Duodenal mucosa (tissue), 2 donors: Measurements from ENCODE around the gene ZBTB1.

Source experiments
- H3K27ac ChIP-seq: one replicate; pipeline ENCODE4 v1.7.0; 2013; ENCODE audit warnings: low read depth, low read length
- H3K27me3 ChIP-seq, 2 donors: one replicate each; pipeline ENCODE4 v1.7.0; 2013; ENCODE audit warnings: low read length in 2 of 2, control low read depth in 1 of 2; ENCODE audit not compliant: insufficient read depth in 2 of 2, control insufficient read depth in 1 of 2
- H3K36me3 ChIP-seq, 2 donors: one replicate each; pipeline ENCODE4 v1.7.0; 2013; ENCODE audit warnings: low read length in 2 of 2, control low read depth in 1 of 2; ENCODE audit not compliant: insufficient read depth in 2 of 2, control insufficient read depth in 1 of 2
- H3K4me1 ChIP-seq, 2 donors: one replicate each; pipeline ENCODE4 v1.7.0; 2013; ENCODE audit warnings: low read length in 2 of 2, control low read depth in 1 of 2; ENCODE audit not compliant: insufficient read depth in 2 of 2, control insufficient read depth in 1 of 2
- H3K4me3 ChIP-seq, 2 donors: one replicate each; pipeline ENCODE4 v1.7.0; 2013; ENCODE audit warnings: low read length in 2 of 2, low read depth in 1 of 2
- H3K9ac ChIP-seq, 2 donors: one replicate each; pipeline ENCODE4 v1.7.0; 2013; ENCODE audit warnings: low read length in 2 of 2, low read depth in 1 of 2
- H3K9me3 ChIP-seq, 2 donors: one replicate each; pipeline ENCODE4 v1.7.0; 2013; ENCODE audit warnings: low read length in 2 of 2, control low read depth in 1 of 2; ENCODE audit not compliant: control insufficient read depth in 1 of 2

ZBTB1 gene

DNA sequence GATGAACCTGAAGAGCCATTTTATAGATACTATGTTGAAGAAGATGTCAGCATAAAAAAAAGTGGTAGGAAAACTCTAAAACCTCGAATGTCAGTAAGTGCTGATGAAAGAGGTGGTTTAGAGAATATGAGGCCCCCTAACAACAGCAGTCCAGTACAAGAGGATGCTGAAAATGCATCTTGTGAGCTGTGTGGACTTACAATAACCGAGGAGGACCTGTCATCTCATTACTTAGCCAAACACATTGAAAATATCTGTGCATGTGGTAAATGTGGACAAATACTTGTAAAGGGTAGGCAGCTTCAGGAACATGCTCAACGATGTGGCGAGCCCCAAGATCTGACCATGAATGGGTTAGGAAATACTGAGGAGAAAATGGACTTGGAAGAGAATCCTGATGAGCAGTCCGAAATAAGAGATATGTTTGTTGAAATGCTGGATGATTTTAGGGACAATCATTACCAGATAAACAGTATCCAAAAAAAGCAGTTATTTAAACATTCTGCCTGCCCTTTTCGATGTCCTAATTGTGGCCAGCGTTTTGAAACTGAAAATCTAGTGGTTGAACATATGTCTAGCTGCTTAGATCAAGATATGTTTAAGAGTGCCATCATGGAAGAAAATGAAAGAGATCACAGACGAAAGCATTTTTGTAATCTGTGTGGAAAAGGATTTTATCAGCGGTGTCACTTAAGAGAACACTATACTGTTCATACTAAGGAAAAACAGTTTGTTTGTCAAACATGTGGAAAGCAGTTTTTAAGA, 18.2 kb downstream of the ZBTB1 start:
- no peaks in the 10 kb centered on the region for H3K27me3 ChIP-seq
- H3K4me1 ChIP-seq = peaks cover 0 to 3% of the 10 kb centered on the region in 2 donors
- no peak overlapping the region for H3K9ac ChIP-seq
- peaks cover 7 to 22% of the 10 kb centered on the region in 2 donors for H3K36me3 ChIP-seq
- no peak overlapping the region for H3K27ac ChIP-seq
- no peaks in the 10 kb centered on the region for H3K9me3 ChIP-seq
- no peak overlapping the region for H3K4me3 ChIP-seq

DNA sequence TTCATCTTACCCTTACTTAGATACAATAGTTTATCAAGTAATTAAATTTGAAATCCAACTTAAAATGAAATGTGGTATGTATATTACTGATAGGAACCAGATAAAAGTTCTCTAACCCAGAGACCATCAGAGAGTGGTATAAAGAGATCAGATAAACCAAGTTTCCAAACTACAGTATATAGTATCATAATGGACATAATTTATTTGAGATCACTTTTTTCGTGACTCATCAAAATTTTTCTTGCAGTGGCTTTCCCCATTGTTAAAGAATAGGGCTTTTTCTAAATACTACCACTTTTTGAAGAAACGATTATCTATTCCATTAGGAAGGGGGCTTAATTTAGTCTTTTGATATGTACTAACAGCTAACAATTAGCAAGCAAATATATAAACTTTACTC, 20.8 kb downstream of the ZBTB1 start:
- peaks cover 0 to 3% of the 10 kb centered on the region in 2 donors for H3K4me1 ChIP-seq
- peaks cover 7 to 22% of the 10 kb centered on the region in 2 donors for H3K36me3 ChIP-seq
- no peak overlapping the region for H3K27ac ChIP-seq
- H3K9ac ChIP-seq = no peak overlapping the region
- no peaks in the 10 kb centered on the region for H3K27me3 ChIP-seq
- H3K4me3 ChIP-seq = no peak overlapping the region
- no peaks in the 10 kb centered on the region for H3K9me3 ChIP-seq

DNA sequence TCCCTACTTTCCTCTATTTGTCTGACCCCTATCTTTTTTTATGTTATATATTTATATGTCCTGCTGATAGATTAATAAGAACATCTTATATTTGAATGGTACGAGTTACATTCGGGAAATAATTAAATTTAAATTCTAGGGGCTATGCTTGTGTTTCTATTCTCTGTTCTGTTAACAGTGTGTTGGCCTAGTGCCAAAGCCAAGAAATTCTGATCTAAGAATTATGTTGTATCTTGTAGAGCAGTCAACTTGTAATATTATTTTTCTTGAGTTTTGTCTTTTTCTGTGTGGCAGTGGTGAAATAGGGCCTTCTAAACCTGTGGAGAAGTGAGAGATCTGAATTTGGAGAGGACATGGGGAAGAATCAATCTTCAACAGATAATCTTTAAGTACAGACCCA, 27.0 kb downstream of the ZBTB1 start:
- Histone ChIP-seq H3K27ac (no peak overlapping the region), H3K9me3 (no peaks in the 10 kb centered on the region), H3K9ac (no peak overlapping the region), H3K4me3 (no peak overlapping the region), H3K4me1 (no peaks in the 10 kb centered on the region), H3K27me3 (no peaks in the 10 kb centered on the region), H3K36me3 (no peaks in the 10 kb centered on the region)

DNA sequence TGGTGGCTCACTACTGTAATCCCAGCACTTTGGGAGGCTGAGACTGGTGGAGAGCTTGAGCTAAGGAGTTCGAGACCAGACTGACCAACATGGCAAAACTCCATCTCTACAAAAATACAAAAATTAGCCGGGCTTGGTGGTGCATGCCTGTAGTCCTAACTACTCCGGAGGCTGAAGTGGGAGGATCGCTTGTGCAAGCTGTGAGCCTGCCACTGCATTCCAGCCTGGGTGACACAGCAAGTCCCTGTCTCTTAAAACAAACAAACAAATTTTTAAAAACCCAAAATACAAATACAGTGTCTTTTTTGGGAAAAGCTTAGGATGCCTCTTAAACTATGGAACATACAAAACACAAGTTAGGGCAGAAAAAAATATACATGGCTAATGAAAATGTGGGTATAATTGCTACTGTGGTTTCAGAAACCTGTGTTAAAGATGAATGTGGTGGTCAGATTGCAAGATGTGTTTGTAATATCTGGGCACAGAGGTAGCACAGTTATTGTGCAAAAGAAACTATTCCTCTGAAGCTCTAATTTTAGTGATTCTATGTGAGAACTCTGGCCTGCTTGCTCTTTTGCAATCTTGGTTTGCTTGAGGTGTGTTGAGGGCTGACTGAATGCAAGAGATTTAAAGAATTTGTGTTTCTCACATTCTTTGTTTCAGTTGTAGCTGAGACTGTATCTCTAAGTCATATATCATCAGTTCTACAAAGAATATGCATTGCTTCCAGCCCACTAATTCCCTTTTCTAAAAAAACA, 32.1 kb downstream of the ZBTB1 start:
- Histone ChIP-seq H3K27me3 (peaks cover 3 to 5% of the 10 kb centered on the region in 2 donors), H3K36me3 (no peaks in the 10 kb centered on the region), H3K9me3 (peaks cover 5 to 7% of the 10 kb centered on the region in 2 donors), H3K9ac (no peak overlapping the region), H3K4me1 (peaks cover 5 to 12% of the 10 kb centered on the region in 2 donors), H3K27ac (no peak overlapping the region), H3K4me3 (no peak overlapping the region)

DNA sequence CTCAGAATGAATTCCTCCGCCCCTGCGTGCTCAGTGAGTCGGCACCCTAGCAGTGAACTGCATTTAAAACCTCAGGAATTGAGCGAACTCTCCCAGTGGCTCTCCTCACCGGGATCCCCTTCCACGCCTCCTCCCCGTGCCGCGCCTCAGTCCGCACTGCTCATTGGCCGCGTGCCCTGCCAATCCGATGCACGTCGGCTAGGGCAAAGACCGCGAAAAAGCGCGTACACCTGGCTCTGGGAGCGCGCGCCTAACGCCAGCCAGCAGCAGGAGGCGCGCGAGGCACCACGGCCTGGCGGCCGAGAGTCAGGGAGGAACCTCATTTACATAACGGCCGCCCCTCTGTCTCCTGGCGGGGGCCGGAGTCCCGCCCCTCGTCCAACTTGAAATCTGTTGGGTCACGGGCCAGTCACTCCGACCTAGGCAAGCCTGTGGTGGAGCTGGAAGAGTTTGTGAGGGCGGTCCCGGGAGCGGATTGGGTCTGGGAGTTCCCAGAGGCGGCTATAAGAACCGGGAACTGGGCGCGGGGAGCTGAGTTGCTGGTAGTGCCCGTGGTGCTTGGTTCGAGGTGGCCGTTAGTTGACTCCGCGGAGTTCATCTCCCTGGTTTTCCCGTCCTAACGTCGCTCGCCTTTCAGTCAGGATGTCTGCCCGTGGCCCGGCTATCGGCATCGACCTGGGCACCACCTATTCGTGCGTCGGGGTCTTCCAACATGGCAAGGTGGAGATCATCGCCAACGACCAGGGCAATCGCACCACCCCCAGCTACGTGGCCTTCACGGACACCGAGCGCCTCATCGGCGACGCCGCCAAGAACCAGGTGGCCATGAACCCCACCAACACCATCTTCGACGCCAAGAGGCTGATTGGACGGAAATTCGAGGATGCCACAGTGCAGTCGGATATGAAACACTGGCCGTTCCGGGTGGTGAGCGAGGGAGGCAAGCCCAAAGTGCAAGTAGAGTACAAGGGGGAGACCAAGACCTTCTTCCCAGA, 35.9 kb downstream of the ZBTB1 start, which contains the start of gene HSPA2:
Gene HSPA2 (plus strand): TSS at position 534 of the 995 bp plus-strand sequence. CDS start 109 bp downstream, at position 643.
- Histone ChIP-seq H3K36me3 (no peaks in the 10 kb centered on the region), H3K27ac (peak within 1 kb of the TSS; percentile 81), H3K9me3 (peaks cover 5 to 7% of the 10 kb centered on the region in 2 donors), H3K4me1 (peaks cover 5 to 19% of the 10 kb centered on the region in 2 donors), H3K4me3 (peak within 1 kb of the TSS; percentile 81 to 82), H3K9ac (peak within 1 kb of the TSS; percentile 73 to 80), H3K27me3 (peaks cover 3 to 12% of the 10 kb centered on the region in 2 donors)

DNA sequence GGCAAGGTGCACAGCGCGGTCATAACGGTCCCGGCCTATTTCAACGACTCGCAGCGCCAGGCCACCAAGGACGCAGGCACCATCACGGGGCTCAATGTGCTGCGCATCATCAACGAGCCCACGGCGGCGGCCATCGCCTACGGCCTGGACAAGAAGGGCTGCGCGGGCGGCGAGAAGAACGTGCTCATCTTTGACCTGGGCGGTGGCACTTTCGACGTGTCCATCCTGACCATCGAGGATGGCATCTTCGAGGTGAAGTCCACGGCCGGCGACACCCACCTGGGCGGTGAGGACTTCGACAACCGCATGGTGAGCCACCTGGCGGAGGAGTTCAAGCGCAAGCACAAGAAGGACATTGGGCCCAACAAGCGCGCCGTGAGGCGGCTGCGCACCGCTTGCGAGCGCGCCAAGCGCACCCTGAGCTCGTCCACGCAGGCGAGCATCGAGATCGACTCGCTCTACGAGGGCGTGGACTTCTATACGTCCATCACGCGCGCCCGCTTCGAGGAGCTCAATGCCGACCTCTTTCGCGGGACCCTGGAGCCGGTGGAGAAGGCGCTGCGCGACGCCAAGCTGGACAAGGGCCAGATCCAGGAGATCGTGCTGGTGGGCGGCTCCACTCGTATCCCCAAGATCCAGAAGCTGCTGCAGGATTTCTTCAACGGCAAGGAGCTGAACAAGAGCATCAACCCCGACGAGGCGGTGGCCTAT, 36.8 kb downstream of the ZBTB1 start:
- Histone ChIP-seq H3K27ac (no peak overlapping the region), H3K9ac (no peak overlapping the region), H3K4me3 (peak overlapping the region; percentile 81 to 82), H3K36me3 (no peaks in the 10 kb centered on the region), H3K27me3 (peaks cover 3 to 12% of the 10 kb centered on the region in 2 donors), H3K9me3 (peaks cover 5 to 7% of the 10 kb centered on the region in 2 donors), H3K4me1 (peaks cover 5 to 19% of the 10 kb centered on the region in 2 donors)

DNA sequence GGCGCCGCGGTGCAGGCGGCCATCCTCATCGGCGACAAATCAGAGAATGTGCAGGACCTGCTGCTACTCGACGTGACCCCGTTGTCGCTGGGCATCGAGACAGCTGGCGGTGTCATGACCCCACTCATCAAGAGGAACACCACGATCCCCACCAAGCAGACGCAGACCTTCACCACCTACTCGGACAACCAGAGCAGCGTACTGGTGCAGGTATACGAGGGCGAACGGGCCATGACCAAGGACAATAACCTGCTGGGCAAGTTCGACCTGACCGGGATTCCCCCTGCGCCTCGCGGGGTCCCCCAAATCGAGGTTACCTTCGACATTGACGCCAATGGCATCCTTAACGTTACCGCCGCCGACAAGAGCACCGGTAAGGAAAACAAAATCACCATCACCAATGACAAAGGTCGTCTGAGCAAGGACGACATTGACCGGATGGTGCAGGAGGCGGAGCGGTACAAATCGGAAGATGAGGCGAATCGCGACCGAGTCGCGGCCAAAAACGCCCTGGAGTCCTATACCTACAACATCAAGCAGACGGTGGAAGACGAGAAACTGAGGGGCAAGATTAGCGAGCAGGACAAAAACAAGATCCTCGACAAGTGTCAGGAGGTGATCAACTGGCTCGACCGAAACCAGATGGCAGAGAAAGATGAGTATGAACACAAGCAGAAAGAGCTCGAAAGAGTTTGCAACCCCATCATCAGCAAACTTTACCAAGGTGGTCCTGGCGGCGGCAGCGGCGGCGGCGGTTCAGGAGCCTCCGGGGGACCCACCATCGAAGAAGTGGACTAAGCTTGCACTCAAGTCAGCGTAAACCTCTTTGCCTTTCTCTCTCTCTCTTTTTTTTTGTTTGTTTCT, 37.6 kb downstream of the ZBTB1 start:
- no peak overlapping the region for H3K27ac ChIP-seq
- peaks cover 5 to 7% of the 10 kb centered on the region in 2 donors for H3K9me3 ChIP-seq
- peak overlapping the region; percentile 53 to 62 for H3K4me3 ChIP-seq
- H3K36me3 ChIP-seq = no peaks in the 10 kb centered on the region
- no peak overlapping the region for H3K9ac ChIP-seq
- H3K4me1 ChIP-seq = peaks cover 5 to 19% of the 10 kb centered on the region in 2 donors
- H3K27me3 ChIP-seq = peaks cover 3 to 12% of the 10 kb centered on the region in 2 donors

DNA sequence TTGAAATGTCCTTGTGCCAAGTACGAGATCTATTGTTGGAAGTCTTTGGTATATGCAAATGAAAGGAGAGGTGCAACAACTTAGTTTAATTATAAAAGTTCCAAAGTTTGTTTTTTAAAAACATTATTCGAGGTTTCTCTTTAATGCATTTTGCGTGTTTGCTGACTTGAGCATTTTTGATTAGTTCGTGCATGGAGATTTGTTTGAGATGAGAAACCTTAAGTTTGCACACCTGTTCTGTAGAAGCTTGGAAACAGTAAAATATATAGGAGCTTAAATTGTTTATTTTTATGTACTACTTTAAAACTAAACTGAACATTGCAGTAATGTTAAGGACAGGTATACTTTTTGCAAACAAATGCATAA, 38.2 kb downstream of the ZBTB1 start:
- Histone ChIP-seq H3K36me3 (no peaks in the 10 kb centered on the region), H3K4me1 (peaks cover 5 to 19% of the 10 kb centered on the region in 2 donors), H3K9ac (no peak overlapping the region), H3K4me3 (peak overlapping the region; percentile 53 to 62), H3K9me3 (peaks cover 5 to 7% of the 10 kb centered on the region in 2 donors), H3K27ac (no peak overlapping the region), H3K27me3 (peaks cover 3 to 12% of the 10 kb centered on the region in 2 donors)
